ENCODE results near the gene PIK3C2A.

Gene PIK3C2A

GRCh38 chr11:17161515-17161914 lies 46.3 kb downstream of the PIK3C2A start:
- no peak for DNase-seq (ENCODE audit: low spot score)

DNA sequence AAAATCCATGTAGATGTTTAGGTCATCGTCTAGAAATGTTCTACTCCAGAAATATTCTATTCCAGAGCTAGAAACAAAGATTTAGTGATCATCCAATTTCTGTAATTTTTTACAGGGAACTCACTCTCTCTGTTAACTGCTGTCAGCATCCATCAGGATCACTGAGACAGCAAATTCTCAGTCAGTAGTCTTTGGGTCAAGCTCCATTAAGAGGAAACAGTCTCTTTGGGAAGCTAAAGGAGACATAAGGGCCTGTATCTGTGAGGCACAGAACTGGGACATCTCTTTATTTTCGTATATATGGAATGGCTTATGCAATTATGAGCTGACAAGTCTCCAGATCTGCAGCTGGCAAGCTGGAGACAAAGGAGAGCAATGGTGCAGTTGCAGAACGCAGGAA lies 48.3 kb downstream of the PIK3C2A start:
- no peak for DNase-seq (ENCODE audit: low spot score)

All from hematopoietic multipotent progenitor cell treated with erythropoietin and hydrocortisone succinate and interleukin-3 and kit ligand, for 17 days (in vitro differentiated cells).